HL-60/S4 treated with retinoic acid at 250 ng/mL for 4 days and 3 days (cell line): ENCODE data around the gene RASGRF2.

ENCODE experiments used
- in situ Hi-C: fragments of 300-500 bp; cut with MboI; formaldehyde crosslinking; loops from 2 replicates; pipeline ENCODE4 v1.7.0; 2022; ENCODE audit warnings: low sequenced_read_pairs

Gene RASGRF2

DNA sequence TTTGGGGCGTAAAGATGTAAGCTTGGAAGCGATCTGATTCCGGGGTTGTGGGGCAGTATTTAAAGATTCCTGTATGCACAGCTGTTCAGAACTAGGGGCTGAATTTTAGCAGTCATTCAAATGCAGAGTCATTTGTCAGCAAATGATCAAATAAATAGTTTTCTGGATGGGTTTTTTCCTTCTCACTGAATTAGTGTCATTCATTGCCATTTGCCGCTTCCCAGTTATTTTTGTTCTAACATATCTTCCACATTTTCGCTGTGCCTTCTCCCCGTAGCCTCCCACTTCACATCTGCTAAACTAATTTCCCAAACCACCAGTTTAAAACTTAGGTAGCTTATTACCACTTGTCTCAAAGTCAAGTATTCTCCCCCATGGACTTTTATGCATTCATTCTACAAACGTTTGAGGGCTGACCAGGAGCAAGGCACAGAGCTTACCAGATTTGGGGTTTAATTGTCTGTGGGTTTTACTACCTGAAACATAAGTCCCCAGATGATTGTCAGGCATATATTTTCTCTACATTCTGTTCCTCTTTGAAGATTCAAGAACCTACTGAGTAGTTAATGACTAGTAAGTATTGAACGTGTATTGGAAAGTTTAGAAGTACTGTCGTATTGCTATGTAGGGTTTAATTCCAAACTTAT lies 231.7 kb downstream of the RASGRF2 start:
- in situ Hi-C loops, result loop anchor here (25.0 kb wide), 1 partner anchor 505 kb away; no protein-coding TSS in a partner anchor

DNA sequence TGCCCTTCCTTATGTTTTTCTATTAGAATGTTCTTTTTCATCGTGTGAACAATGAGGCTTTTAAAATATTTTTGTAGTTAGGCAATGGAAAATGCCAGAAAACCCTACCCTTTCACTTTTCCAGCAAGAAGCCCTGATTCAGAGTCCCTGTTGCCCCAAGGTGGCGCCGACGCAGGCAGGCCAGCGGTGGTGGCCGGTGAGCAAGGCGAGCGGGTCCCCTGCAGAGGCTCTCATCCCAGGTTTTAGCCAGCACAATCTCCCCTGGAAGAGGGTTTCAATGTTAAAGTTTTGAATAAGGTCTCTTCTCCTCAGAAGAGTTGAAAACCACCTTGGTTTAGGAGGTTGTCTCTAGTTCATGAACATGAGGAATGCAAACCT lies 232.2 kb downstream of the RASGRF2 start:
- in situ Hi-C loops, result loop anchor here (25.0 kb wide), 1 partner anchor 505 kb away; no protein-coding TSS in a partner anchor

- in situ Hi-C loops, result loop anchor here (25.0 kb wide), 1 partner anchor 507 kb away; no protein-coding TSS in a partner anchor
Observed at GRCh38 chr5:81194633-81195334, 234.6 kb downstream of the RASGRF2 start.

DNA sequence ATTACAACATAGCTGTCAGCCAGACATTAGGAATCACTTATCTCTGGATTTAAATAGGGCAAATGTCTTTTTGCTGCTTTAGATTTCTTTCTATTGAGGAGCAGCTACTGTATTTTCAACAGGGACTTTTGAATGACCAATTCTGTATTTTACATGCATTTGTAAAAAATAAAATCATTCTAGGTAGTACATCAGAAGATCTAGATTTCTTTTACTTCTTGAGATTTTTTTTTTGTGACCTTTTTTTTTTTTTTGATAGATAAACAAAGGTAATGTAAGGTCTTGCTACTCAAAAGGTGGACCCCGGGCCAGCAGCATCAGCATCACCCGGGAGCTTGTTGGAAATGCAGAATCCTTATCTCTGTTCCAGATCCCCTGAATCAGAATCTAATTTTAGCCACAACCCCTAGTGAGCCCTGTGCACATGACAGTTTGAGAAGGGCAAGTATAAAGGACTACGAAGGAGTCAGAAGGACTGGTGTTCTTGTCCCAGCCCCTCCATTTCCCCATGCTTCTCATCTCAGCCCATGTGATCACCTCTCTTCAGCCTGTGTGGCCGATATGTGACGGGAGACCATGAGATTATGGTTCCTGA lies 235.3 kb downstream of the RASGRF2 start:
- in situ Hi-C loops, result loop anchor here (25.0 kb wide), 1 partner anchor 508 kb away; no protein-coding TSS in a partner anchor

GRCh38 chr5:81202655-81203054 lies 242.5 kb downstream of the RASGRF2 start:
- in situ Hi-C loops, result no loop called here

- in situ Hi-C loops, result no loop called here
Observed at GRCh38 chr5:81203729-81204128, 243.6 kb downstream of the RASGRF2 start.

DNA sequence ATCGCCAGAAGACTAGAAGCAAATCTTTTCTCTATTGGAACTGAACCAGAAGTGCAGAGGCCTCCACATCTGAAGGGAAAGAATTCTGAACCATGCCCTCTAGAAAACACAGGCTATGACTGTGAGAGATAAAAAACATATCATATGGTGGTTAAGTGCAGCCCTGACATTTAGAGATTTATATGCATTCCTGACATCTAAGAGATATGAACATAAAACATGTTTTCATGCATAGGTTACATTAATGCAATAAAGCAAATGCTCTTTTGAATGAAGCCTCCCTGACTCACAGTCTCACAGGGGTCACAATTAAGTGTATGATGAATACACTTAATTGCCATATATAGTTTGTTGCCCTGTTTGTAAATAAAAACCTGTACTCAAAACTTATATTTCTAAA lies 244.0 kb downstream of the RASGRF2 start:
- in situ Hi-C loops, result no loop called here

GRCh38 chr5:81205058-81205457 lies 244.9 kb downstream of the RASGRF2 start:
- in situ Hi-C loops, result no loop called here

DNA sequence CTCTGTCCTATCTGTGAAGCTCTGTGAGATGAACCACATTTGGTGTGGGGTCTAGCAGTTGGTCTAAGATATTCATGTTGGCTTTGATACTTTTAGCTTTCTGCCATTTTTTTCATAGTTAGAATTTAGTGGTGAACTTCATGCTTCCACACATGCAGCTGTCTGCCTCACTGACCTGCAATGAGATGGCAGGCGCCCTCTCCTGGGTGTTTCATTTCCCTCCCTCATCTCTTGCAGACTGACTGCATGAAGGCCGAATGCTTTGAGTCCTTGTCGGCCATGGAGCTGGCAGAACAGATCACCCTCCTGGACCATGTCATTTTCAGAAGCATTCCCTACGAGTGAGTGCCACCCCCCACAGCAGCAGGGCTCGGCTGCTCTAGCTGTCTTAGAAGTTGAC lies 246.8 kb downstream of the RASGRF2 start:
- in situ Hi-C loops, result no loop called here

- in situ Hi-C loops, result no loop called here
Observed at GRCh38 chr5:81208904-81209303, 248.7 kb downstream of the RASGRF2 start.

DNA sequence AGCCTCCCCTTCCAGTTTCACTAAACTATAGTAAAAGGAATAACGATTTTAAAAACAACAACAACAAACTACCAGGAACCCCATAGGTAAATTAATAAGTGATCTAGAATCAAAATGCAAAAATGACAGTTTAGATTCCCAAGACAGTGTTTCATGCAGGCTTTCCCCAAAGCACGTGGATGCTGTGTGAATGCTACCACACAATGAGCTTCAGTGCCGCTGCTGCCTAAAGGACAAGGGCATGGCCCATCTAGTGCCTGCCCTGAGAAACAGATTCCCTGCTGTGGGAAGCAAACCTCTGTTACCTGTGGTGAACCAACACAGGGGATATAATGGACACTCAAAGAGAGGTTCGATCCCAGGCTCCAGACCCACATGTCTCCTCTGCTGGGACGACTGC lies 249.2 kb downstream of the RASGRF2 start:
- in situ Hi-C loops, result no loop called here

- in situ Hi-C loops, result no loop called here
Observed at GRCh38 chr5:81209869-81210493, 249.8 kb downstream of the RASGRF2 start.

DNA sequence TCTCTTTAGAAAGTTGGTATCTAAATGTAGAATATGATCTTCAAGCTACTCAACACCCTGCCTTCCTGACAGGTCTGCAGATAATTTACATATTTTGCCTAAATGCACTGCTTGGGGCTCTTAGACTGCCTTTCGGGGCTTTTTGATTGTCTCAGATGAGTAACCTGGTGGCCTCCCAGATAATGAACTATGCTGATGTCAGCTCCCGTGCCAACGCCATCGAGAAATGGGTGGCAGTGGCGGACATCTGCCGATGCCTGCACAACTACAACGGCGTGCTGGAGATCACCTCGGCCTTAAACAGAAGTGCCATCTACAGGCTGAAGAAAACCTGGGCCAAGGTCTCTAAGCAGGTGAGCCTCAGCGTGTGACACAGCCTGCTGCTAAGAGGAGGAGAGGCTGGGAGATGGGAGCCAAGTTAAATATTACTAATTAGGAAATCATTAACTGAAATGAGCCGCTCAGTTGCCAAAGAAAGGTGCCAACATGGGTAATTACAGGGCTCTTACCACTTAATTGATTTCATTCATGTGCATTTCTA lies 252.1 kb downstream of the RASGRF2 start:
- in situ Hi-C loops, result no loop called here

DNA sequence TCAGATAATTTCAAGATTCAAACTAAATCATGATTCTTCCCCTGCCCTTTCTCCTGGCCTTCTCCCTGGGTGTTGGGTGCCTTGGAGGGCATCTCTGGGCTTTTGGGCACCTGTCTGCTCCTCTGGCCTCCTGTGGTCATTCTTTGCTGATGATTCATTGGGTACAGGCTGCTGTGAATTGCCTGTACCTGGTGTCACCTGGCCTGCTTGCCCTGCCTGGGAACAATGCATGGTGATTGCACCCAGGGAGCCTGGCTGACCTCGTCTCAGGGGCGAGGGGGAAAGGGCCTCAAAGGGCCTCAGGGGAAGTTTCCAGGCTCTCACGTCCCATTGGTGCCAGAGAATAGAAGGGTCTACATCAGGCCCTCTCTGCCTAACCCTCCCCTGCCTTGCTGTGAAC lies 252.9 kb downstream of the RASGRF2 start:
- in situ Hi-C loops, result no loop called here

DNA sequence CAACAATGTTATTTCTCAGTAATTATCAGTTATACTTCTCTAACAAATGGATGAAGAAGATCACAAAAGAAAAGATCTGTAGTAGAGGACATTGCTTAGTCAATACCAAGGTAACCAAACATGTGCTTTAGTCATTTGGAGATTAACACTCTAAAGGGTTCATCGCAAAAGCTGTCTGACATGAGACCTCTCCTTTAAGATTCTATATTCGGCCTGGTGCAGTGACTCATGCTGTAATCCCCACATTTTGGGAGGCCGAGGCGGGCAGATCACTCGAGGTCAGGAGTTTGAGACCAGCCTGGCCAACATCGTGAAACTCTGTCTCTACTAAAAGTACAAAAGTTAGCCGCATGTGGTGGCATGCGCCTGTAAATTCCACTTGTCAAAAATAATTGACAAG lies 254.7 kb downstream of the RASGRF2 start:
- in situ Hi-C loops, result no loop called here

DNA sequence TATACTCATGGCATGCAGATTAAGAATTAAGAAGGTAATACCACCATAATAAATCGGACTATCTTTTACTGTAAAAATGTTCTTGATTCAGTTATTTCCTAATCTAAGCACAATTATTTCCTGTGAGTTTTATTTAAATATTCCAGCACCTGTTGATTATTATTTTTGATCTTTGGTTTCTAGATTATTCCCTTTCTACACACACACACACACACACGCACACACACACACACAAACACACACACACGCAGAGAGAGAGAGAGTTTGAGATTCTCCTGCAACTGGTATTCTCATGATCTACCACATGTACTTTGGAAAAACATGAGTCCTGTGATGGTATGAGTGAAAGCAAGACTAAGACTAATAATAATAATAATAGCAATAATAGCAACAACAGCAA lies 256.0 kb downstream of the RASGRF2 start:
- in situ Hi-C loops, result no loop called here

- in situ Hi-C loops, result no loop called here
Observed at GRCh38 chr5:81219389-81219788, 259.2 kb downstream of the RASGRF2 start.

GRCh38 chr5:81222285-81222684 lies 262.1 kb downstream of the RASGRF2 start:
- in situ Hi-C loops, result no loop called here

- in situ Hi-C loops, result no loop called here
Observed at GRCh38 chr5:81225463-81225862, 265.3 kb downstream of the RASGRF2 start.

DNA sequence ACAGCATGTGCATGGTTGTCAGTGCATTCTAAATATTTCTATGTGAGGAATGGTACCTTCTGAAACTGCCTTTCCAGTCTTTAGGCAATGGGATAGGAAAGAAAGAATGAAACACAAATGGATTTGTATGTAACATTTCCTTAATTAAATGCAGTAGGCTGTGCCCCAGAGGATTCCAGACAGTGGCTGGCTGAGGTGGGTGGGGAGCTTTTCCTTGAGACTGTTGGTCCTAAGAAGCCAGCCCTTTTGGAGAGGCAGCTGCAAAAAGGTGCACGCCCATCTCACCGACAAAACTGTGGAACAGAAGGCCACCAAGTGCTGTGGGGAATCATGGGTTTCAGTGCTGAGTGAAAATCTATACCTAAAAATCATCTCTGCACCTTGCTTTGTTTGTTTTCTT lies 266.1 kb downstream of the RASGRF2 start:
- in situ Hi-C loops, result no loop called here

DNA sequence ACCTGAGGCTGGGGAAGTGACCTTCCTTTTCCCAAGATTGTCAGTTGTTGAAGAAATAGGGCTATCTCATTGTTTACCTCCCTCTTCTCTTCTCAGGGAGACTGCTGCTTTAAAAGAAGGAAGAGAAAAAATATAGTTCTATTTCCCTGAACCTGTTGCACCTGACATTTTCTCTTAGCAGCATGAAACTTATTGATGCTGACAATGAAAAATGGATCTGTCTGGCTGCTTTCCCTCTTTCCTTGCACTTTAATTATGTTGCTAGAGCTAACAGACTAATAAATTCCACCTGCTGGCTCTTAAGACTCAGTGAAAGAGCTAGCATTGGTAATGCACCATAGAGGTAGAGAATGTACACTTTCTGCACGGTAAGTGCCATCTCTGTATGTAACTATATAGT lies 266.8 kb downstream of the RASGRF2 start:
- in situ Hi-C loops, result no loop called here
